GM12892 (cell line): ENCODE results near the gene SP100.

Experiments used
- POLR2A ChIP-seq: IDR thresholded peaks from 2 replicates; pipeline ENCODE4 v1.6.1; 2011; ENCODE audit warnings: low read depth, low read length, control low read depth
- POLR2AphosphoS5 ChIP-seq: IDR thresholded peaks from 2 replicates; pipeline ENCODE4 v1.6.1; 2011; ENCODE audit warnings: low read depth, low read length, control low read depth
- TAF1 ChIP-seq: IDR thresholded peaks from 2 replicates; pipeline ENCODE4 v1.6.1; 2011; ENCODE audit warnings: low read depth, mild to moderate bottlenecking, control low read depth, low read length, borderline replicate concordance

- no peak for TF ChIP-seq POLR2A
- TF ChIP-seq TAF1 = no peak
- TF ChIP-seq POLR2AphosphoS5 = no peak; the same call in 1 of the 2 replicates
Observed at GRCh38 chr2:230582851-230583283, 166.9 kb downstream of the SP100 start.
